RPMI7951 (cell line): ENCODE data around the gene KLF12. TPM values are rescaled to one million over a fixed set of nuclear protein-coding genes. Genes with fewer than 3 reads are reported as not detected.
A peak's percentile ranks its signal among the peaks of the same experiment; 100 is the strongest.

Experiments used
- DNase-seq: peaks from one replicate; pipeline ENCODE4 v3.0.0-alpha.2; 2012; ENCODE audit warnings: low read depth
- total RNA-seq: library from RNA; depleted of rRNA; stranded (reverse); fragments of >200 nt; shearing (Covaris generic); gene quantifications from 2 replicates; pipeline ENCODE4 v1.2.3, GENCODE V29; 2014; rRNA removed

The KLF12 gene
- 7.4 and 9.6 TPM in 2 replicates for total RNA-seq

- peak; percentile 94 for DNase-seq
Observed at GRCh38 chr13:74134221-74134776, at the start of gene KLF12. Gene KLF12, minus strand, starts transcription at chr13:74134404.

GRCh38 chr13:74182491-74182890 lies 48.3 kb upstream of the KLF12 start:
- no peak for DNase-seq

- DNase-seq: no peak
Observed at GRCh38 chr13:74174810-74175209, 40.6 kb upstream of the KLF12 start.

- no peak for DNase-seq
Observed at GRCh38 chr13:74173822-74174221, 39.6 kb upstream of the KLF12 start.

- no peak for DNase-seq
Observed at GRCh38 chr13:74171641-74172040, 37.4 kb upstream of the KLF12 start.

GRCh38 chr13:74169676-74170075 lies 35.5 kb upstream of the KLF12 start:
- no peak for DNase-seq

- no peak for DNase-seq
Observed at GRCh38 chr13:74168263-74168675, 34.1 kb upstream of the KLF12 start.

- no peak for DNase-seq
Observed at GRCh38 chr13:74166261-74167004, 32.2 kb upstream of the KLF12 start.

GRCh38 chr13:74162782-74163181 lies 28.6 kb upstream of the KLF12 start:
- no peak for DNase-seq

GRCh38 chr13:74162135-74162534 lies 27.9 kb upstream of the KLF12 start:
- DNase-seq: no peak

GRCh38 chr13:74158571-74159352 lies 24.6 kb upstream of the KLF12 start:
- DNase-seq: no peak

GRCh38 chr13:74158028-74158427 lies 23.8 kb upstream of the KLF12 start:
- DNase-seq: no peak

- no peak for DNase-seq
Observed at GRCh38 chr13:74154981-74155380, 20.8 kb upstream of the KLF12 start.

- no peak for DNase-seq
Observed at GRCh38 chr13:74153316-74153715, 19.1 kb upstream of the KLF12 start.

- no peak for DNase-seq
Observed at GRCh38 chr13:74151859-74152258, 17.7 kb upstream of the KLF12 start.

GRCh38 chr13:74148352-74148751 lies 14.1 kb upstream of the KLF12 start:
- DNase-seq: no peak

- peak; percentile 24 for DNase-seq
Observed at GRCh38 chr13:74145249-74145975, 11.2 kb upstream of the KLF12 start.

GRCh38 chr13:74144269-74144668 lies 10.1 kb upstream of the KLF12 start:
- no peak for DNase-seq

- no peak for DNase-seq
Observed at GRCh38 chr13:74142257-74142656, 8.1 kb upstream of the KLF12 start.

- DNase-seq: no peak
Observed at GRCh38 chr13:74138241-74138640, 4.0 kb upstream of the KLF12 start.

GRCh38 chr13:74136084-74136658 lies 2.0 kb upstream of the KLF12 start:
- peak; percentile 26 for DNase-seq
